ENCODE data around the gene TUBA1B.
"Not testable (repeated sequence)": the region's sequence is repeated elsewhere in the genome, so short reads cannot be mapped to it uniquely, and the experiment has no call there.

The TUBA1B gene

GRCh38 chr12:49138999-49139398, 7.8 kb upstream of the TUBA1B start:
- Histone ChIP-seq H3K79me2 (ENCODE audit: control insufficient read depth, low read length) (peaks cover 24% of the 10 kb centered on the region), H3K27me3 (ENCODE audit: control insufficient read depth, low read length) (no peaks in the 10 kb centered on the region), H3K27ac (ENCODE audit: low read depth, low read length) (no peak overlapping the region), H3K4me2 (ENCODE audit: low read length) (no peak overlapping the region), H3K36me3 (ENCODE audit: control insufficient read depth, low read length) (0 out of 2 replicates have a peak, but pooled peaks cover 2% of the 10 kb centered on the region), H3K9me2 (replicated peaks; ENCODE audit: control insufficient read depth, low read length) (no peaks in the 10 kb centered on the region), H3F3A (ENCODE audit: control insufficient read depth, insufficient read depth) (0 out of 2 replicates have a peak, but pooled peaks cover 2% of the 10 kb centered on the region), H3K4me1 (ENCODE audit: control insufficient read depth, low read length) (peaks cover 5% of the 10 kb centered on the region), H3K4me3 (ENCODE audit: low read length) (no peak overlapping the region), H4K20me1 (ENCODE audit: control insufficient read depth, insufficient read depth, low read depth, low read length) (no peaks in the 10 kb centered on the region), H3K9me3 (ENCODE audit: control insufficient read depth, insufficient read depth, low read length) (no peaks in the 10 kb centered on the region)
- TF ChIP-seq EZH2phosphoT487 (IDR thresholded peaks at IDR 0.05; ENCODE audit: borderline replicate concordance, low read length), result no peak
- TF ChIP-seq, protein P1, sequence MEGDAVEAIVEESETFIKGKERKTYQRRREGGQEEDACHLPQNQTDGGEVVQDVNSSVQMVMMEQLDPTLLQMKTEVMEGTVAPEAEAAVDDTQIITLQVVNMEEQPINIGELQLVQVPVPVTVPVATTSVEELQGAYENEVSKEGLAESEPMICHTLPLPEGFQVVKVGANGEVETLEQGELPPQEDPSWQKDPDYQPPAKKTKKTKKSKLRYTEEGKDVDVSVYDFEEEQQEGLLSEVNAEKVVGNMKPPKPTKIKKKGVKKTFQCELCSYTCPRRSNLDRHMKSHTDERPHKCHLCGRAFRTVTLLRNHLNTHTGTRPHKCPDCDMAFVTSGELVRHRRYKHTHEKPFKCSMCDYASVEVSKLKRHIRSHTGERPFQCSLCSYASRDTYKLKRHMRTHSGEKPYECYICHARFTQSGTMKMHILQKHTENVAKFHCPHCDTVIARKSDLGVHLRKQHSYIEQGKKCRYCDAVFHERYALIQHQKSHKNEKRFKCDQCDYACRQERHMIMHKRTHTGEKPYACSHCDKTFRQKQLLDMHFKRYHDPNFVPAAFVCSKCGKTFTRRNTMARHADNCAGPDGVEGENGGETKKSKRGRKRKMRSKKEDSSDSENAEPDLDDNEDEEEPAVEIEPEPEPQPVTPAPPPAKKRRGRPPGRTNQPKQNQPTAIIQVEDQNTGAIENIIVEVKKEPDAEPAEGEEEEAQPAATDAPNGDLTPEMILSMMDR (IDR thresholded peaks at IDR 0.05; ENCODE audit: low read depth, low read length, poor library complexity, severe bottlenecking), result no peak

GRCh38 chr12:49138587-49138986, 7.4 kb upstream of the TUBA1B start:
- TF ChIP-seq EZH2phosphoT487 (IDR thresholded peaks at IDR 0.05; ENCODE audit: borderline replicate concordance, low read length), result no peak
- TF ChIP-seq, protein P1 (IDR thresholded peaks at IDR 0.05; ENCODE audit: low read depth, low read length, poor library complexity, severe bottlenecking), result no peak
- peaks cover 9% of the 10 kb centered on the region for H3K4me1 ChIP-seq (ENCODE audit: control insufficient read depth, low read length)
- no peak overlapping the region for H3K27ac ChIP-seq (ENCODE audit: low read depth, low read length)
- H3K9me3 ChIP-seq (ENCODE audit: control insufficient read depth, insufficient read depth, low read length), result no peaks in the 10 kb centered on the region
- H3K36me3 ChIP-seq (ENCODE audit: control insufficient read depth, low read length), result 0 out of 2 replicates have a peak, but pooled peaks cover 2% of the 10 kb centered on the region
- H4K20me1 ChIP-seq (ENCODE audit: control insufficient read depth, insufficient read depth, low read depth, low read length), result no peaks in the 10 kb centered on the region
- peaks cover 28% of the 10 kb centered on the region for H3K79me2 ChIP-seq (ENCODE audit: control insufficient read depth, low read length)
- H3K9me2 ChIP-seq (replicated peaks; ENCODE audit: control insufficient read depth, low read length), result no peaks in the 10 kb centered on the region
- peaks cover 3% of the 10 kb centered on the region; the same call in 1 of the 2 replicates for H3F3A ChIP-seq (ENCODE audit: control insufficient read depth, insufficient read depth)
- no peak overlapping the region for H3K4me3 ChIP-seq (ENCODE audit: low read length)
- no peaks in the 10 kb centered on the region for H3K27me3 ChIP-seq (ENCODE audit: control insufficient read depth, low read length)
- H3K4me2 ChIP-seq (ENCODE audit: low read length), result no peak overlapping the region

GRCh38 chr12:49137476-49137875, 6.3 kb upstream of the TUBA1B start:
- peaks cover 5% of the 10 kb centered on the region; the same call in 1 of the 2 replicates for H3K36me3 ChIP-seq (ENCODE audit: control insufficient read depth, low read length)
- no peak overlapping the region for H3K4me2 ChIP-seq (ENCODE audit: low read length)
- H3K9me2 ChIP-seq (replicated peaks; ENCODE audit: control insufficient read depth, low read length), result no peaks in the 10 kb centered on the region
- no peak overlapping the region for H3K4me3 ChIP-seq (ENCODE audit: low read length)
- peaks cover 35% of the 10 kb centered on the region for H3K79me2 ChIP-seq (ENCODE audit: control insufficient read depth, low read length)
- H3K4me1 ChIP-seq (ENCODE audit: control insufficient read depth, low read length), result peaks cover 16% of the 10 kb centered on the region
- no peaks in the 10 kb centered on the region for H3K27me3 ChIP-seq (ENCODE audit: control insufficient read depth, low read length)
- TF ChIP-seq, protein P1 (IDR thresholded peaks at IDR 0.05; ENCODE audit: low read depth, low read length, poor library complexity, severe bottlenecking), result no peak
- TF ChIP-seq EZH2phosphoT487 (IDR thresholded peaks at IDR 0.05; ENCODE audit: borderline replicate concordance, low read length), result no peak
- no peaks in the 10 kb centered on the region for H4K20me1 ChIP-seq (ENCODE audit: control insufficient read depth, insufficient read depth, low read depth, low read length)
- H3K9me3 ChIP-seq (ENCODE audit: control insufficient read depth, insufficient read depth, low read length), result no peaks in the 10 kb centered on the region
- peaks cover 14% of the 10 kb centered on the region for H3F3A ChIP-seq (ENCODE audit: control insufficient read depth, insufficient read depth)
- H3K27ac ChIP-seq (ENCODE audit: low read depth, low read length), result no peak overlapping the region

DNA sequence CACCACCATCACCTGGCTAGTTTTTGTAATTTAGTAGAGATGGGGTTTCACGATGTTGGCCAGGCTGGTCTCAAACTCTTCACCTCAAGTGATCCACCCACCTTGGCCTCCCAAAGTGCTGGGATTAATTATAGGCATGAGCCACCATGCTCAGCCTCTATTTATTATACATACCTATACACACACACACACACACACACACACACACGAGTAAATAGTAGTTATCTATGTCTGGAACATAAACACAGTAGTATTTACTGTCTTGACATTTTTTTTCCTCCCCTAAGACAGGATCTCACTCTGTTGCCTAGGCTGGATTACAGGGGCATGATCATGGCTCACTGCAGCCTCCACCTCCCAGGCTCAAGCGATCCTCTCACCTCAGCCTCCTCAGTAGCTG, 5.8 kb upstream of the TUBA1B start:
- not testable (repeated sequence) for H3K4me3 ChIP-seq (ENCODE audit: low read length); H3K9me2 ChIP-seq (replicated peaks; ENCODE audit: control insufficient read depth, low read length); H3K4me2 ChIP-seq (ENCODE audit: low read length); H4K20me1 ChIP-seq (ENCODE audit: control insufficient read depth, insufficient read depth, low read depth, low read length); H3K36me3 ChIP-seq (ENCODE audit: control insufficient read depth, low read length); H3K9me3 ChIP-seq (ENCODE audit: control insufficient read depth, insufficient read depth, low read length); H3K27ac ChIP-seq (ENCODE audit: low read depth, low read length); H3K27me3 ChIP-seq (ENCODE audit: control insufficient read depth, low read length)
- H3K79me2 ChIP-seq (ENCODE audit: control insufficient read depth, low read length), result peaks cover 39% of the 10 kb centered on the region
- H3K4me1 ChIP-seq (ENCODE audit: control insufficient read depth, low read length), result peaks cover 16% of the 10 kb centered on the region
- peaks cover 19% of the 10 kb centered on the region for H3F3A ChIP-seq (ENCODE audit: control insufficient read depth, insufficient read depth)

All from DOHH2 (cell line).